NCI-H2107 treated with DMSO at 0.1 percent for 48 hours (cell line): ENCODE measurements around the gene SEZ6L2.
A peak's percentile ranks its signal among the peaks of the same experiment; 100 is the strongest.
"Not testable (repeated sequence)": the region's sequence is repeated elsewhere in the genome, so short reads cannot be mapped to it uniquely, and the experiment has no call there.

Experiments used
- DNase-seq: peaks from one replicate; lab custom pipeline; 2025; ENCODE audit not compliant: unreplicated experiment; lab: John Stamatoyannopoulos, UW

SEZ6L2 gene

DNA sequence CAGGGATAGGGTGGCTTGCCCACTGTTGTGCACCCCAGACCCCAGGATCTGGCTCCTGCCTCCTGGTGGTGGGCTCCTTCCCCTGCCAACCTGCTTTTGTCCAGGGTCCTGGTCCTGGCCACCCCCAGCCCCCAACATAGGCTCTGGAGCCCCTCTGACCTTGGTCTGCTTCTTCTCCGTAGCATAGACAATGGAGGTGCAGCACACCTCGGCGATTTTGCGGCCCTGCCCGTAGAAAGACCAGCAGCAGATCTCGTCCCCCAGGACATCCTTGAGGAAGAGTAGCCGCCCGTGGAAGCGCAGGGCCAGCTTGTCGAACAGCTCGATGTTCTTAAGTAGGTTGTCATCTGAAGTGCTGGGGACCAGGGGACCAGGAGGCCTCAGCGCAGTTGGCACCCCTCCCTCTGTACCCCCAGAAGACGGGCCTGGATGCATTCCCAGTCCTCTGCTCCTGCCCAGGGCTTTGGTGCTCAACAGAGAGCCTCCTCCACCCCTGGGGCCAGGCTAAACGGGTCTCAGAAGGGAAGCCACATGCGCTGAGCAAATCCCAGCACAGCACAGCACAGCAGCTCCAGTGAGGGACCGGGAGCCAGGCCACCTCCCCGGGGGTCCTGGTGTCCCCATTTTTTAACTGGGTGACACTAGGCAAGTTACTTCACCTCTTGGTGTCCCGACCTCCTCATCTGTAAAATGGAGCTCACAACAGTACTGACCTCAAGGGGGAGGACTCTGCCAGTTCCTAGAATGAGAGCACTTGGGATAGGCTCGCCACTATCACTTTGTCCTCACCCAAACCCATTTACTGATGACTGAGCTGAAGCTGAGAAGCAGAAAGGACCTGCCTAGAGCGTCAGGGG lies 11.7 kb upstream of the SEZ6L2 start:
- DNase-seq, result no peak

DNA sequence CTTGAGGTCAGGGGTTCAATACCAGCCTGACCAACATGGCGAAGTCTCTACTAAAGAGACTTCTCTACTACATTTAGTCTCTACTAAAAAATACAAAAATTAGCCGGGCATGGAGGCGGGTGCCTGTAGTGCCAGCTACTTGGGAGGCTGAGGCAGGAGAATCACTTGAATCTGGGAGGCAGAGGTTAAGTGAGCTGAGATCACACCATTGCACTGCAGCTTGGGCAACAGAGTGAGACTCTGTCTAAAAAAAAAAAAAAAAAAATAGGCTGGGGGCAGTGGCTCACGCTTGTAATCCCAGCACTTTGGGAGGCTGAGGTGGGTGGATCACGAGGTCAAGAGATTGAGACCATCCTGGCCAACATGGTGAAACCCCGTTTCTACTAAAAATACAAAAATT lies 10.5 kb upstream of the SEZ6L2 start:
- not testable (repeated sequence) for DNase-seq

DNA sequence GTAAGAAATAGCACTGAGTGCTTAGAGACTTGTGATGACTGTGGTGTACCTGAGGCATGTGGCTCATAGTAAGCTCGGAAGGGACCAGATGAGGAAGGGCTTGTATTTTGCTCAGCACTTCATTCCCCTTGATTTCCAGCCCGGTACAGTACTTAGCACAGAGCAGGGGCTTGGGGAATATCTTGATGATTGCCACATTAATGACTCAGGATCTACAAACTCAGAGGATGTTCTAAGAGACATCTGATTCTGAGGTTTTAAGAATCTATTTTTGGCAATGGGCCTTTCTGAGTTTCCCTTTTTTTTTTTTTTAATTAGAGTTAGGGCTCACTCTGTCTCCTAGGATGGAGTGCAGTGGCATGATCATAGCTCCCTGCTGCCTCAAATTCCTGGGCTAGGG lies 10.0 kb upstream of the SEZ6L2 start:
- no peak for DNase-seq

DNA sequence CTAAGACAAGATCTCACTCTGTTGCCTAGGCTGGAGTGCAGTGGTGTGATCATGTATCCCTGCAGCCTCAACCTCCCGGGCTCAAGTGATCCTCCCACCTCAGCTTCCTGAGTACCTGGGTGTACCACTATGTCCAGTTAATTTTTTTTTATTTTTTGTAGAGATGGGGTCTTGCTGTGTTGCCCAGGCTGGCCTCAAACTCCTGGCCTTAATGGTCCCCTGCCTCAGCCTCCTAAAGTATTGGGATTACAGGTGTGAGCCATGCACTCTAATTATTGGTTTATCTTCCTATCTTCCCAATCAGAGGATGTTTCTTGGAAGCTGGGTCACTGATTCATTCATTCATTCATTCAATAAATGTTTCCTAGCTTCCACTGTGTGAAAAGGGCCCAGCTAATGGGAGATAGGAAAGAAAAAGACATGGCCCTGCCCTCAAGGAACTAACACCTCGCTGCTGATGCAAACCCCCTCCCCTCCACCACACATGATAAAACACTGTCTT lies 9.4 kb upstream of the SEZ6L2 start:
- DNase-seq, result no peak

DNA sequence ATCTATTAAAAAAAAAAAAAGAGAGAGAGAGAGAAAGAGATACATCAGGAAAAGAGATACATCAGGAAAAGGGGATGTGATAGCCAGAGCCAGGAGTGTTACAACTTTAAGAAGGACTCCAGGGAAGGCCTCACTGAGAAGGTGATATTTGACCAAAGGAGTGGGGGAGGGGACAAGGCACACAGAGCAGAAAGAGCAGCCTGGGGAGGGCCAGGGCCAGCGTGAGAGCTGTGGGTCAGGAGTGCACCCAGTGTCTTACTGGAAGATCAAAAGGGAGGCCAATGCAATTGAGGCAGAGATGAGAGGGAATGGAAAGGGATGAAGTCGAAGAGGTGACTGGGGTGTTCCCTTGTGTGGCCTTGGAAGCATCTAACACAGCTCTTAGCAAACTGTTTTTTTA lies 8.6 kb upstream of the SEZ6L2 start:
- no peak for DNase-seq

DNA sequence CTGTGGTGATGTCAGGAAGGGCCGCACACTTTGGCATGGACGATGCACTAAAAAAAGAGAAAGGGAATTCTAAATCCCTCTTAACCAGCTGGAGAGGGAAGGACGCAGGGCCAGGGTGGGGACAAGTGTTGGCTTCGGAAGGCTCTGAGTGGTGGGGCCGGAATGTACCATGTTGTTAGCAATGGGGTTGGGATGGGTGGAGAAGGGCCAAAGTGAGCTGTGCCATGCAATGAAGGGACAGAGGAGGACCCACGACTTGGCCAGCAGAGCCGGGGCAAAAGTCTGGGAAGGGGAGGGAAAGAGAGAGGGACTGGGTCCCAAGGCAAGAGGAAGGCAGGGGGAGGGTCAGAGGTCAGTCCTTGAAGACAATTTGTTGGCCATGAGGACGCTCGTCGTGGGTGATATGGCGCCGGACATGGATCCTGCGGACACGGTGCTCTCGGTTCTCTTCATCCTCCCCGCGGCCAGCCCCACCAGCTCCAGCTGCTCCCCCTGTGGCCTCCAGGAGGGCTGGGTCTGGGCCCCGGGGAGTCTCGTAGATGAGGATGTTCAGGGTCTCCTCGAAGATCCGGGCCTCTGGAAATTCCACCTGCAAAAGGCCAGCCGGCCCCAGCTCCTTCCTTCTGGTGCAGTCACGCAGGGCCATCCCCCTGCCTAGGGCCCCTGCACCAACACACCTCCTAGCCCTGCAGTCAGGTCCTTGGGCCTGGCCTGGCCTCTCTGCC lies 7.3 kb upstream of the SEZ6L2 start:
- DNase-seq, result no peak

DNA sequence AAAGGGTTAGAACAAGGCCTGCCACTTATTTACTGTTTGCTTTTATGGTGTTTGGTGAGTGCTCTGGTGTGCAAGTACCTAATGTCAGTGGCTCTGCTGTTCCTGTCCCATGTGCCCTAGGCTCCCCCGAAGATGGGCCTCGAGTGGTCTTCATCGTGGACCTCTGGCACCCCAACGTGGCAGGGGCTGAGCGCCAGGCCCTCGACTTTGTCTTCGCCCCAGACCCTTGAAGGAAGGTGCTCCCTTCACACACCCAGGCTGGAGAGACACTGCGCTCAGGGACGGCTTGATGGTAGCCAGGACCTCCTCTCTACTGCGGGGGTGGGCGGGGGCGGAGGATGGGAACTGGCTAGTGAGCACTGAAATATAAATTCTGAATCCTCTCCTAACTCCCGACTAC lies 6.3 kb upstream of the SEZ6L2 start:
- DNase-seq, result no peak

DNA sequence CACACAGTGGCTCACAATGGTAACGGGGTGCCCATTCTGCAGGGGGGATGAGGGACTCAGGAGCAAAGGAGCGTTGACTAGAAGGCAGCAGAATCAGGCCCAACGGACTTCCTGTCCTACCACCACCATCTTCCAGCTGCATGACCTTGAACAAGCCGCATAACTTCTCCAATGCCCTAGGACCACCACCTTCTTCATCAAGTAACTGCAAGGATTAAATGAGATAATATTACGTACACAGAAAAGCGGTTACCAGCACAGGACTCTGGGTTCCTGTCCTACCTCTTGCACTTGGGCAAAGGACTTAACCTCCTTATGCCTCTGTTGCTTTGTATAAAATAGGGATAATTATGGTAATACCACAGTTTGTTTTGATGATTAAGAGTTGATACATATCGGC lies 5.6 kb upstream of the SEZ6L2 start:
- DNase-seq, result no peak

DNA sequence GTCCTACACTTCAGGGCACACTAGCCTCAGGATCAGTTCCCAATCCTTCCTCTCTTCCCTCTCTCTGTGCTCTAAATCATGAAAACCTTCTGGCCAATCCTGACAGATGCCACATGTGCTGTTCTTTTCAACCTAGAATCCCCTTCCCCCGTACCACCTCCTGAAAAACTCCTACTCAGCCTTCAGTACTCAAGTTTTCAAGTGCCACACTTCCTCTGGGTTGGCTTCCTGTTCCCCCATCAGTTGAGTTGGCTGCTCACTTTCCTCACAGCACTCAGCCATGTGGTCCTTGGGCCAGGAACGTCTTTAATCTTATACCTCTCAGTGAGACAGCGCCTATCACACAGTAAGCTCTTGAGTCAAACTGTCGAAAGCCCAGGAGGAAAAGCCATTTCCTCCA lies 4.2 kb upstream of the SEZ6L2 start:
- DNase-seq, result no peak

DNA sequence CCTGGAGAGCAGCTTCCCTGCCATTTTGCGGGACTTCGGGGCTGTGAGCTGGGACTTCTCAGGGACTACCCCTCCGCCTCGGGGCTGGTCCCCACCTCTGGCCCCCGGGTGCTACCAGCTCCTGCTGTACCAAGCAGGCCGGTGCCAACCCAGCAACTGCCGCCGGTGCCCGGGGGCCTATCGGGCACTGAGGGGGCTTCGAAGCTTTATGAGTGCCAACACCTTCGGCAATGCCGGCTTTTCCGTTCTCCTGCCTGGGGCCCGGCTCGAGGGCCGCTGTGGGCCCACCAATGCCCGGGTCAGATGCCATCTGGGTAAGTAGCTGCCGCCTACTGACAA lies 2.2 kb upstream of the SEZ6L2 start:
- no peak for DNase-seq

DNA sequence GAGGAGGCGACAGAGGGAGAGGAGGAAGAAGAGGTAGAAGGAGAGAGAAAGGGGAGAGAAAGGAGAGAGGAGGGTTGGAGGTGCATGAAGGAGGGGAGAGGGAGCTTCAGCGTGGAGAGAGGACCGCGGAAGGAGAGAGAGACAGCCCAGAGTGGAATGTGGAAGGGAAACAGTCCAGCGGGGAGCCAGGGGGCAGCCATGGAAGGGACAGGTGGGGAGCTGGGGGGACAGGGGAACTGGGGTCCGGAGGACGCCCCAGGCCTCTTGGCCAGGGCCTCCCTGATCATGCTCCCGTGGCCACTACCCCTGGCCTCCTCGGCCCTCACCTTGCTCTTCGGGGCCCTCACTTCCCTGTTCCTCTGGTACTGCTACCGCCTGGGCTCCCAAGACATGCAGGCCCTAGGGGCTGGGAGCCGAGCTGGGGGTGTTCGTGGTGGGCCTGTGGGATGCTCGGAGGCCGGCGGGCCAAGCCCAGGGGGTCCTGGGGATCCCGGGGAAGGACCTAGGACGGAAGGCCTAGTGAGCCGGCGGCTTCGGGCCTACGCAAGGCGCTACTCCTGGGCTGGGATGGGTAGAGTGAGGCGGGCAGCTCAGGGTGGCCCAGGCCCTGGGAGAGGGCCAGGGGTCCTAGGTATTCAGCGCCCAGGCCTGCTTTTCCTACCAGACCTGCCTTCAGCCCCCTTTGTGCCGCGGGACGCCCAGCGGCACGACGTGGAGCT lies 1.7 kb upstream of the SEZ6L2 start:
- no peak for DNase-seq

DNA sequence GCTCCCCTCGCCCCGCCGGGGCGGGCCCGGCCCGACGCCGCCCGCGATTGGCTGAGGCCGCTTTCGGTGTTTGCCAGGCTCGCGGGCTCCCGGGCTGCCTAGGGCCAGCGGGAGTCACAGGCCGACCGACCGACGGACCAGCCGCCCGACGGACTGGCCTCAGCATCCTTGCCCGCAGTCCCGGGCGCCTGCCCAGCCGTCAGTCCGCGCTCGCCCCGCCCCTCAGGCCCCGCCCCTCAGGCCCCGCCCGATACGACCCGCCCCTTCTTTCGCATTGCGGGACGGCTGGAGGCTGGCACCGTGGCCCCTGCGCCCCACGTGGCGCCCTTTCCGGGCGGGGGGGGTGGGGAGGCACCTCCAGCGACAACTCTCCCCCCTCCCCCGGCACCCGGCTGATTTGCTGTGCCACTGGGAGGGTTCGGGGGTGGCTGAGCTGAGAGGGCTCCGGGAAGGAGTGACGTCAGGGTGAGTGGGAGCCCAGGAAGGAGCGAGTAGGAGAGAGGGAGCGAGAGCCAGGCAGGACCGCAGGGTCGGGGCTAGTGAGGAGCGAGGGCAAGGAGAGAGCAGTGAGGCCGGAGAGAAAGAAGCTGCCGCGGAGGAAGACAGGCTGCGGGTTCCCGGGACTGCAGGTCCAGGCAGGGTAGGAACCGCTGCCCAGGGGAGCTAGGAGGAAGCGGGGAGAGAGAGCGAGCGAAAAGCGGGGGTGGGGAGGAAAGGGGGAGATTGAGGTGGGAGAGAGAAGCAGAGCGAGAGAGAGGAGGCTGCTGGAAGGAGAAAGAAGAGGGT lies 945 bp upstream of the SEZ6L2 start, which contains the start of gene ASPHD1:
Gene ASPHD1 (plus strand): TSS at position 387 of the 786 bp plus-strand sequence. CDS start 484 bp downstream, outside the sequence.
- DNase-seq, result no peak

DNA sequence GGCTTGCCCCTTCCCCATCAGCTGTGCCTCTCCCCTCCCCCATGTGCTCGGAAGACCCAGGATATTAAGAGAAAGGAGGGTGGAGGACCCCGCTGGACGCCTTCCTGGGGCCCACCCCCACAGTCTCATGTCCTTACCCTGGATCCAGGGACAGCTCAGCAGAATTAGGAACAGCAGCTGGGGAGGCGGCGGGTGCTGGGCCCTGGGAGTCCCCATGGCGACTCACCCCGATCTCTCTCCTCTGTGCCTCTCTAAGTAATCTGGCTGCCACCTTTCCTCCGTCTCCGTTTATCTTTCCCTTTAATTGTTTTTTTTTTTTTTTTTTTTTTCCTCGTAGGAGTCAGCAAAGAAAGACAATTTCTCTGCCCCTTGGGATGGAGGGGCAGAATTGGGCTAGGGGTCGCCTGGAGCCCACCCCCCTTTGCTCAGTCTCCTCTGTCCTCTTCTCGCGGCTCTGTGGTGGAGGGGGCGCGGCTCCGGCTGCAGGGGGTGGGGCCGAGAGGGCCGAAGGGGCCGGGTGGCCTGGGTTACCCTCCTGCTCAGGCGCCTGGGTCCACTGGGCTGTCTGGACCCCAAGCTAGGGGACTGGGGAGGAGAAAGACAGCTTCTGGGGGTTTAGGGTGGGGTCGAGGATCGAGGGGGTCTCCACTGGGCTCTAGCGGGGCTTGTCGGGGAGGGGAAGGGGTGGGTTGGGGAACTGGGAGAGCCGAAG lies 390 bp downstream of the SEZ6L2 start:
- DNase-seq, result peak; percentile 52

DNA sequence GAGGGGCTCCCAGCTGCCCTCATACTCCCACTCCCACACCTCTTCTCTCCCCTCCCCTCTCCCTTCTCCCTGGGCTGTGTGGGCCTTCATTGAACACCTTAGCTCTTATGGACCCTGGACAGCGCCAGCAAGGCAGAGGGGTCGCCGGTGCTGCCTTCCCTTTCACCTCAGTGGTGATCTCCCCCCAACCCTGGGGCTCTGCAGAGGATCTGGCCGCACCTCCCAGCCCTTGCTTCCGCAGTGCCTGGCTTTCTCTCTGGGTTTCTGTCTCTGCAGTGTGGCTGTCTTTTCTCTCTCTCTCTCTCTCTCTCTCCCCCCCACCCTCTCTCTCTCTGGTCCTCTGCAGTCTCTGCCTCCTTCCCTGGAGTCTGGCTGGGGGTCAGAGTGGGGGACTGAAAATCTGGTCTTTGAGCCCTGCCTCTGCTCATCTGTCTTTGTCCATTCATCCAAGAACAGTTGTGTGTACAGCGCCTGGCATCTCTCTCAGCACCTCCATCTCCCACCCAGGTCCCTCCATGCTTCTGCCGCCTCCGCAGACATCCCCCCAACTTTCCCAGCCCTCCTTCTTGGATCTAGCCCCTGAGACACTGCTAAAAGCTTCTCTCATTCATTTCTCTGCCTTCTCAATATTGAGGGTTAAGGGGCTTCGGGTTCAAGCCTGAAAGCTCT lies 1.1 kb downstream of the SEZ6L2 start:
- DNase-seq, result no peak

DNA sequence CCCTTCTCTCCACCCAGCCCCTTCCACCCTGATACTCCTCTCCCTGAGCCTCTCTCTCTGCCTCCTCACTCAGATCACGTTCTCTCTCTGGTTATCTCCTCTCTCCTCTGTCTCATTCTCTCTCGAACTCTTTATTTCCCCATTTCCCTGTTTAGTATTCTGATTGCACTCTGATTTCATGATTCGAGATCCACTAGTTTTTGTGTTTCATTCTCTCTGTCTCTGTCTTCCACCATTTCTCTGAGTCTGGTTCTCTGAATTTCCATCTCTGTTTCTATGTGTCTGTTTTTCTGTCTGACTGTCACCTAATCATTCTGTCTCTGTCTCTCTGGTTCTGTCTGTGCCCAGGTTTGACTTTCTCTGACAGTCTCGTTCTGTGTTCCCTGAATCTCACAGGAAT lies 2.0 kb downstream of the SEZ6L2 start:
- DNase-seq, result no peak

DNA sequence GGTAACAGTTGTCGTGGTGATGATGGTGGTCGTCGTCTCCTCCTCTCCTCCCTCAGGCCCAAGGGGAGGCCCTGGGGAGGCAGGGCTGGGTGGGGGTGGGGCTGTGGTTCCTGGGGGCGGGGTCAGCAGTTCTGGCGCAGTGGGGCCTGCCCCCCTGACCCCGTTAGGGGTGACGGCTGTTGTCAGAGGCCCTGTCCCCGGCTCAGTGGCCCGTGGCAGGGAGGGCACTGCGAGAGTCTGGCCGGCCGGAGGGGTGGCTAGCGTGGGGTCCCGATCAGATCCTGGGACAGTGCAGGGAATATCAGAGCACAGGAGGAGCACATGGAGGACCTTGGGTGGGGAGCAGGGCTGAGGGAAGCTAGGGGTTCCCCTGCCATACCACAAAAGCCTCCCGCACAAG lies 2.5 kb downstream of the SEZ6L2 start:
- no peak for DNase-seq

DNA sequence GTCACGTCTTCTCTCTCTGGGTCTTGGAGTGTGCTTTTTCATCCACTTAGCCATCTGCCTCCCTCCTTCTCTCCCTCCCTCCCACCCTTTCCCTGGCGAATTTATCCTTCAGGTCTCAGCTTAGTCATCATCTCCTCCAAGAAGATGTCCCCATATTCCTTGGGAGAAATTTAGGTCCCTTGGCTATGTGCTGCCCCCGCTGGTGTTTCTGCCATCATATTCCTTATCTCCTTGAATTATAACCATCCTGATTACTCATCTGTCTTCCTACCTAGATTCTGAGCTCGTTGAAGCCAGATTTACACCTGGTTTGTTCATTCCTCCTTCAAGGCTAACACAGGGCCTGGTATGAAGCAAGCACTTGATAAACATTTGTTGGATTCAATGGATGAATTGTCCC lies 5.0 kb downstream of the SEZ6L2 start:
- no peak for DNase-seq

DNA sequence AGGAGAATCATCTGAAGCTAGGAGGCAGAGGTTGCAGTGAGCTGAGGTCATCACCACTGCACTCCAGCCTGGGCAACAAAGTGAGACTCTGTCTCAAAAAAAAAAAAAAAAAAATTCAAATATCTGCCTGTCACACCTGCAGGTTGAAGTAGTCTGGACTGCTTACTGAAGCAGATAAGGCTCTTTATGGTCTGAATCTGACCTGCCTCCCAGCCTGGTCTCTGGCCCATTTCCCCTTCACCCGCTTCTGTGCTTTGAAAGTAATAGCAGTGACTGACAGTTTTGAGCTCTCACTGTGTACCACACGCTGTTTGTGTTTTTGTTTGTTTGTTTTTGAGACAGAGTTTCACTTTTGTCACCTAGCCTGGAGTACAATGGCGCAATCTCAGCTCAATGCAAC lies 5.8 kb downstream of the SEZ6L2 start:
- no peak for DNase-seq

DNA sequence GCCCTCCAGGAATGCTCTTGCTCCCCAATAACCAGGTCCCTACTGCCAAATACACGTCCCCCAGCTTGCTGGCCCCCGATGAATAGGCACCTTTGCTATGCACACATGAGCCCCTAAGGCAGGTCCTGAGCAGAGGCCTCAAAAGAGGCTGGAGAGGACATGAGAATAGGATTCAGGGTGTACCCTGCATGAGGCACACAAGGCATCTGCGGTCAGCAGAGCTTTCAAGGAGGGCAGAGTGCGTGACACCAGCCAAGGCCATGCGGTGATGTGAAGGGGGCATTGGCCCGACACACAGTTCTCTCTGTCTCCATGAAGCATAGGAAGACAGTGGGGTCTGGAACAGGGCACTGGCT lies 6.9 kb downstream of the SEZ6L2 start:
- DNase-seq, result no peak
